DND-41 (cell line): Measurements from ENCODE around the gene PIEZO1.

Experiments
- ATAC-seq: fragments of 200-7000 bp; cut with Tn5 transposase; 3 replicates; pipeline ENCODE4 v1.9.1; 2021; ENCODE audit warnings: low read depth; ENCODE audit not compliant: insufficient read depth
- DNase-seq: peaks from one replicate; pipeline ENCODE4 v3.0.0-alpha.2; 2020
- H2AFZ ChIP-seq: 2 replicates; pipeline ENCODE4 v1.6.0; 2012; ENCODE audit warnings: low read depth, low read length
- H3K27ac ChIP-seq: 2 replicates; pipeline ENCODE4 v1.5.1; 2012; ENCODE audit warnings: low read length, inconsistent platforms
- H3K27me3 ChIP-seq: fragments of 200-600 bp; sonication (generic); 2 replicates; pipeline ENCODE4 v1.6.0; 2012; ENCODE audit warnings: low read length, mild to moderate bottlenecking, inconsistent platforms; ENCODE audit not compliant: insufficient read depth, poor library complexity
- H3K36me3 ChIP-seq: 2 replicates; pipeline ENCODE4 v1.5.1; 2012; ENCODE audit warnings: low read length, inconsistent platforms; ENCODE audit not compliant: insufficient read depth
- H3K4me1 ChIP-seq: 2 replicates; pipeline ENCODE4 v1.5.1; 2012; ENCODE audit warnings: mild to moderate bottlenecking, low read length; ENCODE audit not compliant: insufficient read depth
- H3K4me2 ChIP-seq: 2 replicates; pipeline ENCODE4 v1.6.0; 2012; ENCODE audit warnings: mild to moderate bottlenecking, moderate library complexity, low read length, inconsistent platforms; ENCODE audit not compliant: insufficient read depth
- H3K4me3 ChIP-seq, 2 experiments: fragments of 200-600 bp in 1 of 2; shearing (Covaris generic) in 1 of 2; 2 replicates each; pipeline ENCODE4 v1.5.1; 2012 to 2016; ENCODE audit warnings: inconsistent platforms in 2 of 2, low read length in 2 of 2, mild to moderate bottlenecking in 2 of 2, low read depth in 1 of 2, moderate library complexity in 1 of 2
- H3K79me2 ChIP-seq: 2 replicates; pipeline ENCODE4 v1.6.0; 2012; ENCODE audit warnings: low read length, inconsistent platforms; ENCODE audit not compliant: insufficient read depth
- H3K9ac ChIP-seq: 2 replicates; pipeline ENCODE4 v1.6.0; 2012; ENCODE audit warnings: low read depth, mild to moderate bottlenecking, inconsistent platforms, low read length, moderate library complexity
- H3K9me3 ChIP-seq: 2 replicates; pipeline ENCODE4 v1.5.1; 2012; ENCODE audit warnings: low read length, moderate library complexity, mild to moderate bottlenecking, inconsistent platforms; ENCODE audit not compliant: insufficient read depth, severe bottlenecking
- H4K20me1 ChIP-seq: 2 replicates; pipeline ENCODE4 v1.6.0; 2012; ENCODE audit warnings: low read length; ENCODE audit not compliant: insufficient read depth
- CTCF ChIP-seq: IDR thresholded peaks from 2 replicates; pipeline ENCODE4 v1.5.1; 2012; ENCODE audit warnings: borderline replicate concordance, low read length, moderate library complexity, mild to moderate bottlenecking; ENCODE audit not compliant: poor library complexity, severe bottlenecking; ENCODE audit errors: extremely low read depth
- EZH2 ChIP-seq: IDR thresholded peaks from 3 replicates; pipeline ENCODE4 v1.6.1; 2012; ENCODE audit warnings: borderline replicate concordance, low read depth, mild to moderate bottlenecking, moderate library complexity, low read length, inconsistent platforms; ENCODE audit not compliant: severe bottlenecking

PIEZO1 gene

GRCh38 chr16:88697831-88698615 lies 87.0 kb downstream of the PIEZO1 start:
- no peak for ATAC-seq
- Histone ChIP-seq H2AFZ (no peak overlapping the region), H3K79me2 (peaks cover 33% of the 10 kb centered on the region), H3K4me2 (no peak overlapping the region), H3K4me3 (no peak overlapping the region), H3K4me1 (peaks cover 31% of the 10 kb centered on the region), H4K20me1 (peaks cover 20% of the 10 kb centered on the region), H3K9me3 (no peaks in the 10 kb centered on the region), H3K27ac (no peak overlapping the region), H3K36me3 (peaks cover 58% of the 10 kb centered on the region), H3K9ac (no peak overlapping the region), H3K27me3 (no peaks in the 10 kb centered on the region)
- TF ChIP-seq CTCF (peak; percentile 48), EZH2 (no peak)
- DNase-seq, result no peak

GRCh38 chr16:88697116-88697830 lies 87.7 kb downstream of the PIEZO1 start:
- H2AFZ ChIP-seq, result no peak overlapping the region
- peaks cover 25% of the 10 kb centered on the region for H3K79me2 ChIP-seq
- no peak for DNase-seq
- no peak for ATAC-seq
- peaks cover 51% of the 10 kb centered on the region for H3K36me3 ChIP-seq
- H4K20me1 ChIP-seq, result peaks cover 20% of the 10 kb centered on the region
- H3K27me3 ChIP-seq, result no peaks in the 10 kb centered on the region
- no peaks in the 10 kb centered on the region for H3K9me3 ChIP-seq
- no peak overlapping the region for H3K27ac ChIP-seq
- H3K4me2 ChIP-seq, result no peak overlapping the region
- H3K4me1 ChIP-seq, result peaks cover 24% of the 10 kb centered on the region
- no peak overlapping the region for H3K9ac ChIP-seq
- no peak overlapping the region for H3K4me3 ChIP-seq
- TF ChIP-seq EZH2, result no peak
- TF ChIP-seq CTCF, result no peak

- Histone ChIP-seq H3K27me3 (no peaks in the 10 kb centered on the region), H3K4me3 (no peak overlapping the region), H3K4me1 (peaks cover 19% of the 10 kb centered on the region), H3K36me3 (peaks cover 48% of the 10 kb centered on the region), H2AFZ (no peak overlapping the region), H3K9me3 (no peaks in the 10 kb centered on the region), H3K4me2 (no peak overlapping the region), H4K20me1 (peaks cover 20% of the 10 kb centered on the region), H3K79me2 (peaks cover 17% of the 10 kb centered on the region), H3K27ac (no peak overlapping the region), H3K9ac (no peak overlapping the region)
- ATAC-seq (no peak), DNase-seq (no peak)
- TF ChIP-seq CTCF (no peak), EZH2 (no peak)
Observed at GRCh38 chr16:88696441-88696840, 88.6 kb downstream of the PIEZO1 start.
